Right atrium auricular region (tissue), 2 donors: ENCODE measurements around the gene TEAD1. TPM values are rescaled to one million over a fixed set of nuclear protein-coding genes. Genes with fewer than 3 reads are reported as not detected.

ENCODE experiments used
- DNase-seq: peaks from one replicate; pipeline ENCODE4 v3.0.0-alpha.2; 2019; ENCODE audit warnings: low spot score
- H3K27ac ChIP-seq, 2 donors: fragments of 200-600 bp; sonication (generic); 1 replicate in 1 of 2; 2 replicates in 1 of 2; pipeline ENCODE4 v1.5.1; 2016 to 2019
- H3K27me3 ChIP-seq, 2 donors: fragments of 200-600 bp; sonication (generic); one replicate each; pipeline versions ENCODE4 v1.5.1 to v1.6.0; 2017 to 2019
- H3K36me3 ChIP-seq: fragments of 200-600 bp; sonication (generic); one replicate; pipeline ENCODE4 v1.5.1; 2016
- H3K4me1 ChIP-seq, 2 donors: fragments of 200-600 bp; sonication (generic); one replicate each; pipeline versions ENCODE4 v1.5.1 to v1.6.0; 2017 to 2019
- H3K4me3 ChIP-seq, 2 donors: fragments of 200-600 bp; sonication (generic); 1 replicate in 1 of 2; 2 replicates in 1 of 2; pipeline ENCODE4 v1.5.1; 2017 to 2019; ENCODE audit warnings: mild to moderate bottlenecking in 1 of 2, moderate library complexity in 1 of 2
- H3K9me3 ChIP-seq, 2 donors: fragments of 200-600 bp; sonication (generic); one replicate each; pipeline ENCODE4 v1.5.1; 2019
- CTCF ChIP-seq, 2 donors: fragments of 200-600 bp; sonication (generic); IDR thresholded peaks; one replicate each; pipeline ENCODE4 v1.5.1; 2019; ENCODE audit warnings: antibody characterized with exemption in 2 of 2
- total RNA-seq, 2 donors: library from RNA; depleted of rRNA; stranded (reverse); fragments of >200 nt; gene quantifications; one replicate each; pipeline ENCODE4 v1.1.0, GENCODE V29; 2016

Gene TEAD1
- total RNA-seq, 2 donors from 2014 or later, result 73.8 to 99.8 TPM

GRCh38 chr11:12789596-12790215, 115.5 kb downstream of the TEAD1 start:
- Histone ChIP-seq H3K36me3 (no peaks in the 10 kb centered on the region), H3K4me1 (peaks cover 0 to 20% of the 10 kb centered on the region in 2 donors), H3K27me3 (no peaks in the 10 kb centered on the region), H3K27ac (no peak overlapping the region), H3K4me3 (no peak overlapping the region), H3K9me3 (no peaks in the 10 kb centered on the region)
- no peak for DNase-seq
- TF ChIP-seq CTCF (IDR thresholded peaks at IDR 0.05), result no peak

- no peak for DNase-seq
- H3K4me1 ChIP-seq, result peaks cover 0 to 21% of the 10 kb centered on the region in 2 donors
- H3K4me3 ChIP-seq, result no peak overlapping the region
- H3K36me3 ChIP-seq, result no peaks in the 10 kb centered on the region
- TF ChIP-seq CTCF (IDR thresholded peaks at IDR 0.05), result no peak
- H3K27ac ChIP-seq, result no peak overlapping the region
- H3K27me3 ChIP-seq, result no peaks in the 10 kb centered on the region
- H3K9me3 ChIP-seq, result no peaks in the 10 kb centered on the region
These were observed 116.8 kb downstream of the TEAD1 start for GRCh38 chr11:12790861-12791616.

- Histone ChIP-seq H3K27ac (no peak overlapping the region), H3K9me3 (no peaks in the 10 kb centered on the region), H3K36me3 (no peaks in the 10 kb centered on the region), H3K4me1 (peaks cover 0 to 16% of the 10 kb centered on the region in 2 donors), H3K4me3 (no peak overlapping the region), H3K27me3 (no peaks in the 10 kb centered on the region)
- DNase-seq, result no peak
- no peak for TF ChIP-seq CTCF (IDR thresholded peaks at IDR 0.05)
These were observed 117.8 kb downstream of the TEAD1 start for GRCh38 chr11:12792018-12792417.

- no peaks in the 10 kb centered on the region for H3K9me3 ChIP-seq
- DNase-seq, result no peak
- TF ChIP-seq CTCF (IDR thresholded peaks at IDR 0.05), result no peak
- H3K4me3 ChIP-seq, result no peak overlapping the region
- peaks cover 0 to 11% of the 10 kb centered on the region in 2 donors for H3K4me1 ChIP-seq
- H3K27me3 ChIP-seq, result no peaks in the 10 kb centered on the region
- no peak overlapping the region for H3K27ac ChIP-seq
- no peaks in the 10 kb centered on the region for H3K36me3 ChIP-seq
These were observed 118.4 kb downstream of the TEAD1 start for GRCh38 chr11:12792590-12792989.

GRCh38 chr11:12793065-12793464, 118.8 kb downstream of the TEAD1 start:
- Histone ChIP-seq H3K27ac (no peak overlapping the region), H3K36me3 (no peaks in the 10 kb centered on the region), H3K4me1 (peaks cover 0 to 11% of the 10 kb centered on the region in 2 donors), H3K4me3 (no peak overlapping the region), H3K9me3 (no peaks in the 10 kb centered on the region), H3K27me3 (no peaks in the 10 kb centered on the region)
- no peak for TF ChIP-seq CTCF (IDR thresholded peaks at IDR 0.05)
- no peak for DNase-seq
